ENCODE measurements around the gene PHF20.
"Not testable (repeated sequence)": the region's sequence is repeated elsewhere in the genome, so short reads cannot be mapped to it uniquely, and the experiment has no call there.

Gene PHF20

GRCh38 chr20:35776513-35777101 is 4.8 kb downstream of the PHF20 start:
- no peak for TF ChIP-seq CTCF (conservative IDR thresholded peaks at IDR 0.05)
- peak overlapping the region; percentile 77 for H3K27ac ChIP-seq

DNA sequence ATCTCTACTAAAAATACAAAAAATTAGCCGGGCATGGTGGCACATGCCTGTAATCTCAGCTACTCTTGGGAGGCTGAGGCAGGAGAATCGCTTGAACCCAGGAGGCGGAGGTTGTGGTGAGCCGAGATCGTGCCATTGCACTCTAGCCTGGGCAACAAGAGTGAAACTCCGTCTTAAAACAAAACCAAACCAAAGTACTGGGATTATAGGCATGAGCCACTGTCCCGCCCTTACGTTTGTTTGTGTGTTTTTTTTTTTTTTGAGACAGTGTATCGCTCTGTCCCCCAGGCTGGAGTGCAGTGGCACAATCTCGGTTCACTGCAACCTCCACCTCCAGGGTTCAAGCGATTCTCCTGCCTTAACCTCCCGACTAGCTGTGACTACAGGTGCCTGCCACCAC is 12.0 kb downstream of the PHF20 start:
- H3K27ac ChIP-seq = not testable (repeated sequence)

- not testable (repeated sequence) for H3K27ac ChIP-seq
Observed at GRCh38 chr20:35785541-35785940, 13.7 kb downstream of the PHF20 start.

- TF ChIP-seq CTCF (conservative IDR thresholded peaks at IDR 0.05) = no peak
- H3K27ac ChIP-seq = no peak overlapping the region
Observed at GRCh38 chr20:35788796-35789195, 17.0 kb downstream of the PHF20 start.

GRCh38 chr20:35791097-35791496 is 19.3 kb downstream of the PHF20 start:
- no peak for TF ChIP-seq CTCF (conservative IDR thresholded peaks at IDR 0.05)

DNA sequence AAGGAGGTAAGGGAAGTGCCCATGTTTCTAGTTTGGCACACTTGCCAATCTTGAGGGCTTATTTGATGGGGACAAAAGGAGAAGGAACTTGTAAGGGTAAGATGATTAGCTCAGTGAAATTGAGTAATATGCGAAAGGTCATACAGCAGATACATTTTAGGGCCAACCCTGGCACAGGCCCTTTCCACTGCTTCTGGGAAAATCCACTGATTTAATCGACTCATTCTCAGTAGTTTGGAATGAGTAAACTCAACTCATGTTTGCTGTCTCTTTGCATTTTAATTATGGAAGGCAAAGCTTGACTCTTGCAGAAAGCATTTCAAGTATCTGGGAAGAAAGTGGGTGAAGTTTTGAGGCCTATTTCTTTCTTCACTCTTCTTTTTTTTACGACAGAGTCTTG is 20.0 kb downstream of the PHF20 start:
- H3K27ac ChIP-seq = no peak overlapping the region
- no peak for TF ChIP-seq CTCF (conservative IDR thresholded peaks at IDR 0.05)

More at GRCh38 chr20:35791097-35791496, 19.3 kb downstream of the PHF20 start:
- H3K27ac ChIP-seq = no peak overlapping the region

DNA sequence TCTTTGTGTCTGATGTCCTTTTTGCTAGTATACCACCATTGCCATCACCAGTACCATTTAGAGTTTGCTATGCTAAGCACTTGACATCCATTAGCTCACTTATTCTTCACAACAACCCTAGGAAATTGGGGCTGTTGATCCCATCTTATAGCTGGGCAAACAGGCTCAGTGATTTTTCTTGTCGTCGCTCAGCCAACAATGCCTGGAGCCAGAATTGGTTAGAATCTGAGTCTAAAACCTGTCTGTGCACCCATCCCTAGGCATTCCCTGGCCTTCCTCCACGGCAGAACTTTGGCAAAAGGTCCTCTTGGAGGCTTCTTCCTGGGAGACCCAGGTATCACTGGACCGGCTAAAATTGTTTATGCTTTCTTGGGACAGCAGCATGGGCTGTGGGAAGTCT is 20.9 kb downstream of the PHF20 start:
- TF ChIP-seq CTCF (conservative IDR thresholded peaks at IDR 0.05) = no peak
- H3K27ac ChIP-seq = no peak overlapping the region

DNA sequence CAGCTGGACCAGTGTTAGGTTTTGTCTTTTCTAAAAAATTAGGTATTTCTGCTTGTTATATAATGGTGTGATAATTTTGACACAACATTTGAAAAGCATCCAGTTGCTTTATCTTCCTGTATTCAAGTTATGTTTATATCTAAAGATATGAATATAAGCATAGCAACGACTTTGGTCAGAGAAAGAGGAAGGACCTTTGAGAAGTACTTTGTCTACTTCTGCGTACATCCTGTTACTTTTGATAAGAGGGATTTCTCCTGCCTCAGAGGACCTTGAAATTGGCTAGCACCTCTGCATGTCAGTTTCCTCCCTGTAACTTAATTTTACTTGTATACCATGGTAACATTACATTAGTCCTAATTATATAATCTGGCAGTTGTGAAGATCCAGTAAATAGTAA is 24.8 kb downstream of the PHF20 start:
- no peak for TF ChIP-seq CTCF (conservative IDR thresholded peaks at IDR 0.05)
- H3K27ac ChIP-seq = no peak overlapping the region

DNA sequence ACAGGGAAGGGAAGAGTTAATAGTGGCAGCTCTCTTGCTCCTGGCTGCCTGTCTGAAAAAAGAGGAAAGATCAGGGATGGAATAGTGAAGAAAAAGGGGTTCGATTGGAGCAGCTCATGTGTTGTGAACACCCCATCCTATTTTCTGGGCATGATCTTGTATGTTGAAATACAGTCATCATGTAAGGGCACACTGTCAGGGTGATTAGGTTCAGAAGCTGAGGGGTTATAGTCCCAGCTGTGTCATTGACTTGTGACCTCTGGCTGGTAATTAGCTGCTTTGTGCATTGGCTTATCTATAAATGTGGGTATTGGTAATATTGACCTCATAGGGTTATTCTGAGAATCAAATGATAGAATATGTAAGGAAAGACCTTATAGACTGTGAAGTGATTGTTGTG is 30.1 kb downstream of the PHF20 start:
- no peak for TF ChIP-seq CTCF (conservative IDR thresholded peaks at IDR 0.05)
- H3K27ac ChIP-seq = no peak overlapping the region
